Measurements from ENCODE around the gene PCDHB4. TPM values are rescaled to one million over a fixed set of nuclear protein-coding genes. Genes with fewer than 3 reads are reported as not detected.

The PCDHB4 gene
- total and polyA plus RNA-seq, 2 of the 8 experiments (the other 6 are each of a cell fraction or from before 2014, with no cell fraction given) = 1.3 to 1.5 TPM

- H2BK12ac ChIP-seq (ENCODE audit: low read depth, low read length) = peak within 1 kb of the TSS; percentile 69; the same call in 1 of the 2 replicates
- no peak within 1 kb of the TSS for H3K56ac ChIP-seq (replicated peaks; ENCODE audit: insufficient read length, low read depth, low read length)
- H3K14ac ChIP-seq (ENCODE audit: insufficient read length) = no peak within 1 kb of the TSS
- H4K8ac ChIP-seq (ENCODE audit: extremely low read depth, insufficient read depth, low read length) = peak within 1 kb of the TSS; percentile 30; the same call in 1 of the 2 replicates
- POLR2A ChIA-PET (ENCODE audit: partially characterized antibody) = interaction anchor here (0.7 to 1.8 kb wide), 11 partner anchors 8 to 185 kb away, joined by 3 to 11 read pairs (median 4); partner anchors contain the start of genes PCDHB10, PCDHB16, PCDHB2 and PCDHB4
- peak within 1 kb of the TSS in 3 of 4 experiments; percentile 80 to 98 (median 84); a peak in 6 of 7 replicates for H3K9ac ChIP-seq (replicated peaks in 1 of 4; ENCODE audit: extremely low read depth in 1 of 4, low read depth in 3 of 4, low read length in 3 of 4)
- H4K20me1 ChIP-seq (replicated peaks in 1 of 2; ENCODE audit: control insufficient read depth in 1 of 2, insufficient read depth in 2 of 2, low read length in 2 of 2) = no peaks in the 10 kb centered on the region
- no peaks in the 10 kb centered on the region for H3K27me3 ChIP-seq (replicated peaks in 1 of 4; ENCODE audit: control insufficient read depth in 3 of 4, extremely low read depth in 1 of 4, insufficient read depth in 3 of 4, low read length in 3 of 4)
- peak within 1 kb of the TSS; percentile 78 for H4K5ac ChIP-seq (ENCODE audit: insufficient read length, low read depth, low read length)
- peak within 1 kb of the TSS; percentile 76; the same call in 1 of the 2 replicates for H2AFZ ChIP-seq (ENCODE audit: low read length)
- H3K4ac ChIP-seq (replicated peaks; ENCODE audit: insufficient read length, low read depth, low read length) = no peak within 1 kb of the TSS
- peak within 1 kb of the TSS; percentile 56 to 67 for H3K4me2 ChIP-seq (ENCODE audit: insufficient read depth in 1 of 2, low read depth in 2 of 2, low read length in 2 of 2)
- peak within 1 kb of the TSS; percentile 55 for H3K18ac ChIP-seq (ENCODE audit: extremely low read depth, low read length)
- H2BK120ac ChIP-seq (replicated peaks; ENCODE audit: low read depth, low read length) = peak within 1 kb of the TSS; percentile 37
- H2AK5ac ChIP-seq (ENCODE audit: low read depth, low read length) = peak within 1 kb of the TSS; percentile 40; the same call in 1 of the 2 replicates
- FAIRE-seq = peak; percentile 65
- WGBS, 2 experiments (ENCODE audit: extremely low coverage in 1 of 2, insufficient coverage in 1 of 2, insufficient read length in 1 of 2, insufficient replicate concordance in 2 of 2, low coverage in 1 of 2, low lambda C conversion rate in 2 of 2, missing lambda C conversion rate in 1 of 2) = 49% methylated on average over 22 of the region's 22 CpGs; no CpG with 5 or more reads in 1 of the 2 experiments
- H4K91ac ChIP-seq (replicated peaks; ENCODE audit: insufficient read length, low read length) = peak within 1 kb of the TSS; percentile 2
- DNase-seq (ENCODE audit: low read depth in 1 of 2, low spot score in 2 of 2) = peak in 1 of 2 experiments; percentile 86
- CTCF ChIA-PET (ENCODE audit: partially characterized antibody) = interaction anchor here (0.6 to 2.4 kb wide), 51 partner anchors 9 to 429 kb away, joined by 3 to 29 read pairs (median 5); partner anchors contain the start of genes PCDHB10, PCDHB11, PCDHB12 and PCDHB14
- no peaks in the 10 kb centered on the region for H3K79me1 ChIP-seq (ENCODE audit: low read depth, low read length)
- H3K4me1 ChIP-seq (replicated peaks in 1 of 4; ENCODE audit: control insufficient read depth in 3 of 4, insufficient read depth in 4 of 4, low read length in 3 of 4) = no peaks in the 10 kb centered on the region
- no peaks in the 10 kb centered on the region for H3K79me2 ChIP-seq (ENCODE audit: control insufficient read depth in 1 of 2, insufficient read depth in 2 of 2, low read length in 2 of 2)
- H2BK15ac ChIP-seq (ENCODE audit: low read length) = no peak within 1 kb of the TSS
- no peak within 1 kb of the TSS for H2BK20ac ChIP-seq (ENCODE audit: low read length)
- H3K23ac ChIP-seq (ENCODE audit: insufficient read length) = no peak within 1 kb of the TSS
- peaks cover 0 to 12% (median 3%) of the 10 kb centered on the region in 4 experiments; a peak in 3 of 8 replicates for H3K36me3 ChIP-seq (ENCODE audit: control insufficient read depth in 2 of 4, insufficient read depth in 4 of 4, low read length in 3 of 4)
- H3K23me2 ChIP-seq (ENCODE audit: low read depth, low read length) = 0 out of 2 replicates have a peak, but pooled peaks cover 2% of the 10 kb centered on the region
- H3K4me3 ChIP-seq (ENCODE audit: extremely low read depth in 1 of 4, insufficient read depth in 2 of 4, low read depth in 3 of 4, low read length in 4 of 4) = peak within 1 kb of the TSS; percentile 60 to 98 (median 64)
- peaks cover 20 to 31% of the 10 kb centered on the region in 2 experiments for H3K9me3 ChIP-seq (ENCODE audit: insufficient read depth in 2 of 2, low read depth in 1 of 2, low read length in 1 of 2)
- peak within 1 kb of the TSS; percentile 70 for H3K27ac ChIP-seq (ENCODE audit: low read depth, low read length)
- peak within 1 kb of the TSS; percentile 76; the same call in 1 of the 2 replicates for H2BK5ac ChIP-seq (ENCODE audit: low read depth, low read length)
- peak; percentile 33 for TF ChIP-seq ASH2L (IDR thresholded peaks at IDR 0.05; ENCODE audit: low read length)
- TF ChIP-seq CTBP2 (IDR thresholded peaks at IDR 0.05; ENCODE audit: borderline replicate concordance, insufficient read depth, insufficient read length, low read length) = no peak
- 0 out of 2 replicates have a peak, but pooled peaks have one; percentile 7 for TF ChIP-seq CREB1 (IDR thresholded peaks at IDR 0.05)
- no peak for TF ChIP-seq TBP (IDR thresholded peaks at IDR 0.05; ENCODE audit: low read depth, low read length)
- peak in 1 of 2 experiments; percentile 49; a peak in 1 of 3 replicates for TF ChIP-seq POLR2A (IDR thresholded peaks at IDR 0.05; ENCODE audit: control extremely low read depth in 1 of 2, low read depth in 2 of 2, low read length in 2 of 2)
- TF ChIP-seq BACH1 (IDR thresholded peaks at IDR 0.05; ENCODE audit: low read length) = 0 out of 2 replicates have a peak, but pooled peaks have one; percentile 33
- TF ChIP-seq BCL11A (IDR thresholded peaks at IDR 0.05; ENCODE audit: low read depth in 2 of 2, low read length in 2 of 2) = no peak
- peak; percentile 43 to 77 (median 72) for TF ChIP-seq CTCF (IDR thresholded peaks at IDR 0.05; ENCODE audit: control extremely low read depth in 1 of 3, insufficient read depth in 1 of 3, low read depth in 1 of 3, low read length in 3 of 3)
- peak; percentile 45; the same call in 1 of the 2 replicates for TF ChIP-seq TAF1 (IDR thresholded peaks at IDR 0.05; ENCODE audit: low read depth, low read length)
Measured at GRCh38 chr5:141135030-141135717, 13.6 kb downstream of the PCDHB4 start, which contains the start of gene PCDHB5. Gene PCDHB5 (plus strand): TSS chr5:141135206. CDS start chr5:141135435, 229 bp downstream.

Data from H1 (cell line).